ENCODE data around the gene IRF9.
A peak's percentile ranks its signal among the peaks of the same experiment; 100 is the strongest.
"Not testable (repeated sequence)": the region's sequence is repeated elsewhere in the genome, so short reads cannot be mapped to it uniquely, and the experiment has no call there.

IRF9 gene

GRCh38 chr14:24195186-24196070 is 34.4 kb downstream of the IRF9 start, which contains the start of gene TM9SF1:
TM9SF1 (minus strand) TSS chr14:24195441; CDS start chr14:24195019, 422 bp downstream.
- FAIRE-seq: no peak

DNA sequence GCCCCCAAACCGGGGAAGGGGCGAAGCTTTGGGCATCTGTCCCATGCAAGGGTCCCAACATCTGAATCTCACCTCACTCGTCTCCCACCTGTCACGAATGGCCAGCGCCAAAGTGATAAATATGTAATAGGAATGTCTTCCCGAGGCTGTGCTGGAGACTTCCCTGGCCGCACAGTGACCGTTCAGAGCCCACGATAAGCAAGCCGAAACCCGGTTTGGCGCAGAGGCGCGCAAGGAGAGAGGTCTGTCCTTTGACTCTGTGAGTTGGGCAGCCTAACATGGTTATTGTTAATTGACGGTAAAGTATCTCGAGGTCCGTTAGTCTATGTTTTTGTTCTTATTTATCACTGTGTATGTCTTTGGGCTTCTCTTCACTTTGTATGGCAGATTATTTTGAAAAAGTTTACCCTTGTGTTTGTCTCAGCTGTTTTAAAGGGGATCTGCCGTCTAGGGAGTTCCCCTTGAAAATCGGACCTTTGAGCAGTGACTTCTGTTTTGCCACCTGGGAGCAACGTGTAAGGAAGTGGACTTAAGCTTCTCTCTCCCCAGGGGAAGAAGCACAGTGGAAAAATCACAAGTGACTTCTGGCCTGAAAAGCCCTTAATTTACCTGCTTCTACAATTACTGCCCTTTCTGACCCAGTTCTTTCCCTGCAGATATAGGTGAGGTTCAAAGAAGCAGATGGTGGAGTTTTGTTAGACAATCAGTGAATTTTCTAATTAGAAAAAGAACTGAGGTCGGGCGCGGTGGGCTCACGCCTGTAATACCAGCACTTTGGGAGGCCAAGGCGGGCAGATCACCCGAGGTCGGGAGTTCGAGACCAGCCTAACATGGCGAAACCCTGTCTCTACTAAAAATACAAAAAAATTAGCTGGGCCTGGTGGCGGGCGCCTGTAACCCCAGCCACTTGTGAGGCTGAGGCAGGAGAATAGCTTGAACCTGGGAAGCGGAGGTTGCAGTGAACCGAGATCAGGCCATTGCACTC is 35.3 kb downstream of the IRF9 start:
- FAIRE-seq: no peak

- FAIRE-seq: no peak
Observed at GRCh38 chr14:24197056-24197450, 36.0 kb downstream of the IRF9 start.

GRCh38 chr14:24198814-24199524 is 37.9 kb downstream of the IRF9 start:
- FAIRE-seq: no peak

GRCh38 chr14:24202538-24202937 is 41.5 kb downstream of the IRF9 start:
- not testable (repeated sequence) for FAIRE-seq

DNA sequence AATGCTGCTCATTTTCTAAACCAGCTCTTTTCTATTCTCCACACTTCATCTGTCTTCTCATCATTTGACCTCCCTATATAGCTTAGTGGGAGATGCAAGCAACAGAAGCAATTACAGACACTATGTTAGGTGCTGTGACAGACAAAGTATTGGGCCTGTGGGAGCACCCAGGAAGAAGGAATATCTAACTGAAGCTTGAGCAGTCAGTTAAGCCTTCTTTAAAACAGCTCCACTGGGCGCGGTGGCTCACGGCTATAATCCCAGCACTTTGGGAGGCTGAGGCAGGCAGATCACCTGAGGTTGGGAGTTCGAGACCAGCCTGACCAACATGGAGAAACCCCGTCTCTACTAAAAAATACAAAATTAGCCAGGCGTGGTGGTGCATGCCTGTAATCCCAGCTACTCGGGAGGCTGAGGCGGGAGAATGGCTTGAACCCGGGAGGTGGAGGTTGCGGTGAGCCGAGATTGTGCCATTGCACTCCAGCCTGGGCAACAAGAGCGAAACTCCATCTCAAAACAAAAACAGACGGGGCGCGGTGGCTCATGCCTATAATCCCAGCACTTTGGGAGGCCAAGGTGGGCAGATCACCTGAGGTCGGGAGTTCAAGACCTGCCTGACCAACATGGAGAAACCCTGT is 42.3 kb downstream of the IRF9 start:
- FAIRE-seq: not testable (repeated sequence)

DNA sequence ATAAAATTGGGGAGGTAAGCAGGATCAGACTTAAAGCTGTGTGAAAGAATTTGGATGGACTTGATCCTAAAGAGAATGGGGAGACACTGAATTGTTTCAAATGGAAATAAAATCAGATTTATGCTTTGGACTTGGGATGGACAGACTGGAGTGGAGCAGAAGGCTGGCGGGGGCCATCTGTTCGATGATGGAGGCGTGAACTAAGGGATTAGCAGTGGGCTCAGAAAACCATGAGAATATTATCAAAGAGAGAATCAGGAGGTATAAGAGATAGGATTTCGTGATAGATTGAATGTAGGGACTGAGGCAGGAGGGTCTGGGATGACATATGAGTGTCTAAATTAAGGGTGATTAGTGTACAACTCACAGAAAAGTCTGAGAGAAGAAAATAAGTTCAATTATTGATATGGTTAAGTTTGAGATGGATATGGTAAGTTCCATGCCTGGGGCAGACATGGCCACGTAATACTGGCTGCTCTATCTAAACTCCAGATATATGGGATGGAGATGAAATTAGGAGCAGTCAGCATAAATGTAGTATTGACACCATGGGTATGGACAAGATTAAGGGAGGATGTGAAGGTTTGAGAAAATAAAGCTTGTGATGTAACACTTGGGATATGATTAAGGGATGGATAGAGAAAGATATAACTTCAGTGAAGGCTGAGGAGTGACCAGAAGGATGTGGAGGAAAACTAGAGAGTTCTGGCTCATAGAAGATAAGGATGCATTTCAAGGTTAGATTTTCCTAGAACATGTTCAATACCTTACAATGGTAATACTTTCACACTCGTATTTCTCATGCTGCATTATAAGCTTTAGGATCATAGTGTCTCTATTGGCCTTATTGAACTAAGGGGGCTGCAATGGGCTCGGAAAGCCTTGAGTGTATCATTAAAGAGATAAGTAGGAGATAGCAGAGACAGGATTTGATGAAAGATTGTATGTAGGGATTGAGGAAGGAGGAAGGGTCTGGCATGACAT is 43.4 kb downstream of the IRF9 start:
- FAIRE-seq: no peak

- FAIRE-seq: no peak
Observed at GRCh38 chr14:24206260-24207103, 45.4 kb downstream of the IRF9 start.

DNA sequence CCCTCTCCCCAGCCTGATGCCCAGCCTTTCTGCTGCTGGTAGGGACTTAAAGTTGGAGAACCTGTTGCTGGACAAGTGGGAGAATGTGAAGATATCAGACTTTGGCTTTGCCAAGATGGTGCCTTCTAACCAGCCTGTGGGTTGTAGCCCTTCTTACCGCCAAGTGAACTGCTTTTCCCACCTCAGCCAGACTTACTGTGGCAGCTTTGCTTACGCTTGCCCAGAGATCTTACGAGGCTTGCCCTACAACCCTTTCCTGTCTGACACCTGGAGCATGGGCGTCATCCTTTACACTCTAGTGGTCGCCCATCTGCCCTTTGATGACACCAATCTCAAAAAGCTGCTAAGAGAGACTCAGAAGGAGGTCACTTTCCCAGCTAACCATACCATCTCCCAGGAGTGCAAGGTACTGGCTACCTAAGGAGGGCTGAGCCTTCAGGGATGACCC is 46.1 kb downstream of the IRF9 start:
- no peak for FAIRE-seq

- FAIRE-seq: no peak
Observed at GRCh38 chr14:24207625-24208024, 46.6 kb downstream of the IRF9 start.

DNA sequence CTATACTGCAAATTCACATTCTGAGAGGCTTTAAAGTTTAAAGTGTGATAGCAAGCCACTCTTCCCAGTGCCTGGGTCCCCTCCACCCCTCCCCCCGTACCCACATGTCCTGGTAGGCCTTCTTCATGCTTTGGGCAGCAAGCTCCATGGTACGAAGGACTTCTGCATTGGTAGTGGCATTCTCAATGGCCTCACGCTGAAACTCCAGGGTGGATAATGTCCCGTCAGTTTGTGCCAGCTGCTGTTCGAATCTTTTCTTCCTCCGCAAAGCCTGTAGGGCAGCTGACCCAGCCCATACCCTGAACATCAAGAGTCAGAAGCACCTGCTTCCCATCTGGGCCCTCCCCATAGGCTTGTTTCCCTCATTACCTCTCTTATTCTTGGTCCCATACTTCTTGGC is 50.2 kb downstream of the IRF9 start:
- FAIRE-seq: no peak

- FAIRE-seq: peak; percentile 93
Observed at GRCh38 chr14:24212924-24213865, 52.1 kb downstream of the IRF9 start, which contains the start of gene CHMP4A. CHMP4A (minus strand) TSS chr14:24213488; CDS start chr14:24213439, 49 bp downstream.

DNA sequence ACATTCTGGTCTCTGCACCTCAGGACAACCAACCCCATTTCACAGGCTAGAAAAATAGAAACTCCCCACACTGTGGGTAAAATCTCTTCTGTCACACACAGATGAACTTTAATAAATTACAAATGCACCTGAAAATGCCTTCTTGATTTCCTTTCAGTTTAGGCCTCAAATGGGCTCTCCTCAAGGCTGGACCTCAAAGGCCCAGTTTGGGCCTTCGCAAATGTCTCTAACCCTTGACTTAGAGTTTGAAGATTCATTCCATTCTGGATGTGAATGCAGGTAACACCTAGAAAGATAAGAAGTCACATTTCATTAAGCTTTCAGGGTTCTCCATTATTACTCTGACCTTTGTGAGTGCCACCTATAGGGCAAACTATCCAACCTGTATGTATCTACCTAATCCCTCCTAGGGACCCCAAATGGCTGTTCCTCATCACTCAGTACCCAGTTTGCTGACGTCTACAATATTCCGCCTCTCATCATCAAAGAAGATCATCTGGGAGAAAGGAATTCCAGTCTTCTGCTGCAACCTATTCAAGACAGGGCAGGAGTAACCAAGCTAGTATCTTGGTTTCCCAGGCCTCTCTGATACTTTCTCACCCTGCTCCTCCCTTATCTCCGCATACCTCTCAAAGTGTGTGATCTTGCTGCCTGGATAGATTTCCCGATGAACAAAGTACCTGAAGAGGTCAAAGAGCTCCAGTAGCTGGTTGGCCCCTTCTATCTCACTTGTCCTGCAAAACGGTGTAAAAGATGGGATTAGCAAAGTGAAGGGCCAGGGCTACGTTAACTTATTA is 53.0 kb downstream of the IRF9 start:
- FAIRE-seq: no peak

DNA sequence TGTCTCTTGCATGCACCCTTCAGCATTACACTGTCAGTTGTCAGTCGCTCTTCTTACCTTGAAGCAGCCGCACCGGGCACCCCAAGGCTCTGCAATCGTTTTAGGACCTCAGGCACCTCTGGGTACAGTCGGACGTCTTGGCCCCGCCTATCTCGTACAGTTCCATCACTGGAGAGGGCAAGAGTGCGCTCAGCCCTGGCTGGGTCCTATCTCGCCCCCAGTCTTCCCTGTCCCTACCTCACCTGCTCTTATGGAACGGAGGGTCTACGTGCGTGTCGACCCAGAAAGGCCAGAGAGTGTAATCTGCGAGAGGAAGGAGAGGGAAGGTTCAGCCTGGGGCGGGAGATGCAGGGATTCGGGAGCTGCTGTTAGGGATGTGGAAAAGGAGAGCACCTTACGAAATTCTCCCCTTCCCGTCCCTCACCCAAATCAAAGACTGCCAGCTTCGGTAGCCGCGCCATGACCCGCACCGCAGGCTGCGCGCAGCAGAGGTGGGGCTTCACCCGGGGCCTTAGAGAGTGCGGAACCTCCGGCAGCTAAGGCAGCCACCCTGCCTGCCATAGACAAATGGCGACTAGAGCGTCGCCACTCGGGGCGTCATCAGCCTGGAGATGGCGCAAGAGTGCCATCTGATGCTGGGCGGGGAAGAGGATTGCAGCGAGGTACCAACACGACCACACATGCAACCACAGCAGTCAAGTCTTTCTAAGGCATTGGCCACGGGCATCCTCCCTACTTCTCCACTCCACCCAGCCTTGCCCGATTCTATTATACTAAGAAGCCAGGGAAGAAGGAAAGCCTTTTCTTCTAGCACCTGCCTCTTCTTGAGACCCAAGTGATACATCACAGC is 54.7 kb downstream of the IRF9 start, which contains the start of gene MDP1:
Gene MDP1 (minus strand): TSS at position 572 of the 850 bp plus-strand sequence. CDS start 111 bp downstream, at position 461.
- FAIRE-seq: peak; percentile 60
